DND-41 (cell line): ENCODE data around the gene PTPRN2.

Experiments used
- ATAC-seq: fragments of 200-7000 bp; cut with Tn5 transposase; 3 replicates; pipeline ENCODE4 v1.9.1; 2021; ENCODE audit warnings: low read depth; ENCODE audit not compliant: insufficient read depth
- DNase-seq: peaks from one replicate; pipeline ENCODE4 v3.0.0-alpha.2; 2020
- H2AFZ ChIP-seq: 2 replicates; pipeline ENCODE4 v1.6.0; 2012; ENCODE audit warnings: low read depth, low read length
- H3K27ac ChIP-seq: 2 replicates; pipeline ENCODE4 v1.5.1; 2012; ENCODE audit warnings: low read length, inconsistent platforms
- H3K27me3 ChIP-seq: fragments of 200-600 bp; sonication (generic); 2 replicates; pipeline ENCODE4 v1.6.0; 2012; ENCODE audit warnings: low read length, mild to moderate bottlenecking, inconsistent platforms; ENCODE audit not compliant: insufficient read depth, poor library complexity
- H3K36me3 ChIP-seq: 2 replicates; pipeline ENCODE4 v1.5.1; 2012; ENCODE audit warnings: low read length, inconsistent platforms; ENCODE audit not compliant: insufficient read depth
- H3K4me1 ChIP-seq: 2 replicates; pipeline ENCODE4 v1.5.1; 2012; ENCODE audit warnings: mild to moderate bottlenecking, low read length; ENCODE audit not compliant: insufficient read depth
- H3K4me2 ChIP-seq: 2 replicates; pipeline ENCODE4 v1.6.0; 2012; ENCODE audit warnings: mild to moderate bottlenecking, moderate library complexity, low read length, inconsistent platforms; ENCODE audit not compliant: insufficient read depth
- H3K4me3 ChIP-seq, 2 experiments: fragments of 200-600 bp in 1 of 2; shearing (Covaris generic) in 1 of 2; 2 replicates each; pipeline ENCODE4 v1.5.1; 2012 to 2016; ENCODE audit warnings: inconsistent platforms in 2 of 2, low read length in 2 of 2, mild to moderate bottlenecking in 2 of 2, low read depth in 1 of 2, moderate library complexity in 1 of 2
- H3K79me2 ChIP-seq: 2 replicates; pipeline ENCODE4 v1.6.0; 2012; ENCODE audit warnings: low read length, inconsistent platforms; ENCODE audit not compliant: insufficient read depth
- H3K9ac ChIP-seq: 2 replicates; pipeline ENCODE4 v1.6.0; 2012; ENCODE audit warnings: low read depth, mild to moderate bottlenecking, inconsistent platforms, low read length, moderate library complexity
- H3K9me3 ChIP-seq: 2 replicates; pipeline ENCODE4 v1.5.1; 2012; ENCODE audit warnings: low read length, moderate library complexity, mild to moderate bottlenecking, inconsistent platforms; ENCODE audit not compliant: insufficient read depth, severe bottlenecking
- H4K20me1 ChIP-seq: 2 replicates; pipeline ENCODE4 v1.6.0; 2012; ENCODE audit warnings: low read length; ENCODE audit not compliant: insufficient read depth
- CTCF ChIP-seq: IDR thresholded peaks from 2 replicates; pipeline ENCODE4 v1.5.1; 2012; ENCODE audit warnings: borderline replicate concordance, low read length, moderate library complexity, mild to moderate bottlenecking; ENCODE audit not compliant: poor library complexity, severe bottlenecking; ENCODE audit errors: extremely low read depth
- EZH2 ChIP-seq: IDR thresholded peaks from 3 replicates; pipeline ENCODE4 v1.6.1; 2012; ENCODE audit warnings: borderline replicate concordance, low read depth, mild to moderate bottlenecking, moderate library complexity, low read length, inconsistent platforms; ENCODE audit not compliant: severe bottlenecking

Gene PTPRN2

DNA sequence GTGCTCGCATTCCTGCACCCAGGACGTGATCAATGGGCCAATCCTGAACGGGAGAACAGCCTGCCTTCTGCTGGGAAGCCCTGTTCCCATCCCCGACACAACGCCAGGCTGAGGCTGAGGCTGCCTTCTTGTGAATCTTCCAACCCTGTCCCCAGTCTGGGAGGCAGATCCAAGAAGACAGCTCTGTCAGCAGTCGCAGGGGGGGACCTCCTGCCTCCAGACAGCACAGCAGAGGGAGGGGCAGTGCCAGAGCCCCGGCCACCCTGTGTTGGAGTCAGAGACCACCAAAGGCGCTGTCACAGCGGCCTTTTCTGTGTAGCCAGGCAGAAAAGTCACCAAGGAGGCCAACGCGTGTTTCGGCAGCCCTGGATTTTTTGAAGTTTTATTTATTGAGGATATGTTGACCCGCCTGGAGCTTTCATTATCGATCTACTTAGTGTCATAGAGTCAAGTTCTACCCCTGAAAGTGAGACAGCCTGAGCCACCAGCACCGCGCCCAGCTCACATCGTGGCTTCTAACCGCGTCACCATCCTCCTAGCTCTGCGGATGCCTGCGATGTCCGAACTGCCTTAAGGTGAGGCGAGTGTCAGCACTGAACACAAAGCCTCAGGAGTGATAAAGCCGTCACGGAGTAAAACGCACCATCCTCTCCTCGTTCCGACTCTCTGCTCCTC is 86.1 kb downstream of the PTPRN2 start:
- no peaks in the 10 kb centered on the region for H3K36me3 ChIP-seq
- ATAC-seq (no peak), DNase-seq (no peak)
- TF ChIP-seq CTCF: no peak
- TF ChIP-seq EZH2: no peak
- no peak overlapping the region for H3K9ac ChIP-seq
- H4K20me1 ChIP-seq: no peaks in the 10 kb centered on the region
- no peak overlapping the region for H3K27ac ChIP-seq
- H3K4me1 ChIP-seq: peaks cover 8% of the 10 kb centered on the region
- no peak overlapping the region for H2AFZ ChIP-seq
- H3K9me3 ChIP-seq: no peaks in the 10 kb centered on the region
- no peaks in the 10 kb centered on the region for H3K27me3 ChIP-seq
- no peak overlapping the region for H3K4me2 ChIP-seq
- H3K79me2 ChIP-seq: no peaks in the 10 kb centered on the region
- no peak overlapping the region for H3K4me3 ChIP-seq

DNA sequence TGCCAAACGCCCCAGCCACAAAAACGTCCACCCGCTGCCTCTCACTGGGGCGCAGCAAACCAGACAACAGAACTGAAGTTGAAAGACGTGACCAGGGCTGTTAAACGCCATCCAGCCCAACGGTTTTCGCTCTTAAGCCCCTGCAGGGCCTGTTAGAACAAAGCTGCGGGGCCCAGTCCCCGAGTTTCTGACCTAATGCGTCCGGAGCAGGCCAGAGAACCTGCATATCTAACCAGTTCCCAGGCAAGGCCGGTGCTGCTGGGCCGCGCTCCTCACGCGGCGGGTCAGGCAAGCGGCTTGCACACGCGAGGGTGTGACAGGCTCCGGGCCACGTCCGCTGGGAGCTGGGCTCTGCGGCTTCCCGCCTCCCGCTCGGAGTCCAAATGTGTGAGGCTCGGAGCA is 87.0 kb downstream of the PTPRN2 start:
- DNase-seq: no peak
- Histone ChIP-seq H3K4me2 (no peak overlapping the region), H3K4me1 (peaks cover 8% of the 10 kb centered on the region), H3K4me3 (no peak overlapping the region), H3K9ac (no peak overlapping the region), H3K79me2 (no peaks in the 10 kb centered on the region), H3K27ac (no peak overlapping the region), H3K9me3 (no peaks in the 10 kb centered on the region), H2AFZ (no peak overlapping the region), H3K27me3 (no peaks in the 10 kb centered on the region), H4K20me1 (no peaks in the 10 kb centered on the region), H3K36me3 (no peaks in the 10 kb centered on the region)
- 0 out of 3 replicates have a peak, but pooled peaks have one; percentile 19 for ATAC-seq
- no peak for TF ChIP-seq CTCF
- TF ChIP-seq EZH2: no peak

- no peak for ATAC-seq
- Histone ChIP-seq H3K4me2 (no peak overlapping the region), H4K20me1 (no peaks in the 10 kb centered on the region), H3K4me3 (no peak overlapping the region), H3K27ac (no peak overlapping the region), H3K9ac (no peak overlapping the region), H3K36me3 (no peaks in the 10 kb centered on the region), H3K4me1 (peaks cover 8% of the 10 kb centered on the region), H3K79me2 (no peaks in the 10 kb centered on the region), H3K27me3 (no peaks in the 10 kb centered on the region), H3K9me3 (no peaks in the 10 kb centered on the region), H2AFZ (no peak overlapping the region)
- no peak for TF ChIP-seq EZH2
- no peak for TF ChIP-seq CTCF
- no peak for DNase-seq
Measured at GRCh38 chr7:158499082-158499455, 88.6 kb downstream of the PTPRN2 start.
